22Rv1 (cell line): Measurements from ENCODE around the gene TEX26.
"Not testable (repeated sequence)": the region's sequence is repeated elsewhere in the genome, so short reads cannot be mapped to it uniquely, and the experiment has no call there.

Experiments used
- H3K27ac ChIP-seq: fragments of 450-650 bp; 2 replicates; pipeline ENCODE4 v1.5.1; 2017
- CTCF ChIP-seq: fragments of 450-650 bp; IDR thresholded peaks from 2 replicates; pipeline ENCODE4 v1.5.1; 2017; ENCODE audit warnings: mild to moderate bottlenecking
- ZFX ChIP-seq: fragments of 450-650 bp; IDR thresholded peaks from 2 replicates; pipeline ENCODE4 v1.6.1; 2017; ENCODE audit warnings: antibody characterized with exemption, borderline replicate concordance

The TEX26 gene

GRCh38 chr13:30920162-30920909 lies 12.1 kb upstream of the TEX26 start:
- TF ChIP-seq CTCF (no peak), ZFX (no peak)

GRCh38 chr13:30923418-30923817 lies 9.0 kb upstream of the TEX26 start:
- TF ChIP-seq ZFX, result no peak
- no peak for TF ChIP-seq CTCF
- H3K27ac ChIP-seq, result no peak overlapping the region

More at GRCh38 chr13:30920162-30920909, 12.1 kb upstream of the TEX26 start:
- no peak overlapping the region for H3K27ac ChIP-seq

- no peak overlapping the region for H3K27ac ChIP-seq
- TF ChIP-seq CTCF (no peak), ZFX (no peak)
Measured at GRCh38 chr13:30924721-30925120, 7.7 kb upstream of the TEX26 start.

GRCh38 chr13:30925429-30925828 lies 7.0 kb upstream of the TEX26 start:
- TF ChIP-seq ZFX, result no peak
- no peak for TF ChIP-seq CTCF
- no peak overlapping the region for H3K27ac ChIP-seq

- TF ChIP-seq CTCF (no peak), ZFX (no peak)
- H3K27ac ChIP-seq, result no peak overlapping the region
Measured at GRCh38 chr13:30926781-30927180, 5.7 kb upstream of the TEX26 start.

GRCh38 chr13:30927188-30927587 lies 5.3 kb upstream of the TEX26 start:
- not testable (repeated sequence) for H3K27ac ChIP-seq

- TF ChIP-seq ZFX, result no peak
- TF ChIP-seq CTCF, result no peak
- no peak overlapping the region for H3K27ac ChIP-seq
Measured at GRCh38 chr13:30927595-30927994, 4.9 kb upstream of the TEX26 start.

- no peak overlapping the region for H3K27ac ChIP-seq
- TF ChIP-seq ZFX, result no peak
- no peak for TF ChIP-seq CTCF
Measured at GRCh38 chr13:30928978-30929377, 3.5 kb upstream of the TEX26 start.
